C4-2B (cell line): ENCODE measurements around the gene MEIS2.

Source experiments
- H3K27ac ChIP-seq: fragments of 450-650 bp; 2 replicates; pipeline ENCODE4 v1.5.1; 2017
- CTCF ChIP-seq: fragments of 450-650 bp; conservative IDR thresholded peaks from 2 replicates; pipeline ENCODE4 v1.5.1; 2017; ENCODE audit warnings: mild to moderate bottlenecking
- ZFX ChIP-seq: fragments of 450-650 bp; IDR thresholded peaks from 2 replicates; pipeline ENCODE4 v1.6.1; 2017

The MEIS2 gene

GRCh38 chr15:37004373-37004869 is 95.9 kb downstream of the MEIS2 start:
- no peak overlapping the region for H3K27ac ChIP-seq

GRCh38 chr15:37002041-37002672 is 98.2 kb downstream of the MEIS2 start:
- H3K27ac ChIP-seq: no peak overlapping the region
- TF ChIP-seq ZFX: no peak
- no peak for TF ChIP-seq CTCF

More at GRCh38 chr15:37004373-37004869, 95.9 kb downstream of the MEIS2 start:
- TF ChIP-seq CTCF: no peak
- TF ChIP-seq ZFX: no peak

DNA sequence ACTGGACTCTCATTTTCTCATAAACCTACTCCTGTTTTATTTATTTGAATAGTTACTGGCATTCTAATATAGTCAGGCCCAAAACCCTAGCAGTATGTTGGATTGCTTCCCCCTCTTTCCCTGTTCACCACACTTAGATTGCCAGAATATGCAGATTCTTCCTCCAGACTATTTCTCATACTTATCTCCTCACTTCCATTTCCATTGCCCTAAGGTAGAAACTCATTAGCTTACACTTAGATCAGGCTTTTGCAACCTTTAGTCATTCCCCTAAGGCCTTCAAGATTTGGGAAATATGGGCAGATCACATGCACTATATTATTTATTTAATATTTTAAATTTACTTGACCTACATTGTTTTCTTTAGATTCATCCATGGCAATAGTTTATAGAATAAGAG is 98.9 kb downstream of the MEIS2 start:
- TF ChIP-seq CTCF: no peak
- TF ChIP-seq ZFX: no peak
- no peak overlapping the region for H3K27ac ChIP-seq

GRCh38 chr15:36999778-37000177 is 100.6 kb downstream of the MEIS2 start:
- no peak for TF ChIP-seq CTCF
- no peak for TF ChIP-seq ZFX
- H3K27ac ChIP-seq: no peak overlapping the region

DNA sequence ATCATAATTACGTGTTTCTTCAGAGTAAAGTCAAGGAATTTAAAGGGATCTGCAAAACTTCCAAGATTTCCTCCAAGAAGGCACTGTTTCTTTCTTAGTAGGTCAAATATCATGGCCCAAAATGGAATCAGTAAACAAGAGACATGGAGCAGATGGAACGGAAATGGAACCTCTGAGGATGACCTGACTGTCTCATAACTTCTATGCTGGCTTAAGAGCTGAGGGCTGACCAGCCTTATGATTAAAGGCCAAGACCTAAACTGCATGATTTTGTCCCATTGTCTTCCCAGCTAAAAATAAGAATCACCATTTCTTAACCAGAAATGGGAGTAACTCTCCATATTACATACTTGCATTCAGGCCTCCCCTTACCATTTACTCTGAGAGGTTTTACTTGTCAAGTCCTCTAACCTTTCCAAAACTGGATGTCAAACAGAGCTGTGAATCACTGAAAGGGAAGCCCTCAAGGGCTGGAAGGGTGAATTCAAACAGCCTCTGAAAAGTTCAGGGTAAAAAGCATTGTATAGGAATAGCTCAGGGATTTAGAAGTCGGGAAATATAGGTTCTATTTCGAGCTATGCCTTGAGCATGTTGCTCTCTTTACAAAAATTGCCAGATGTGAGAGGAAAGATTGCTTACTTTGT is 103.7 kb downstream of the MEIS2 start:
- no peak overlapping the region for H3K27ac ChIP-seq
- no peak for TF ChIP-seq CTCF

- TF ChIP-seq CTCF (no peak), ZFX (no peak)
- no peak overlapping the region for H3K27ac ChIP-seq
These were observed 104.2 kb downstream of the MEIS2 start for GRCh38 chr15:36996121-36996520.

- TF ChIP-seq ZFX (no peak), CTCF (no peak)
These were observed 105.6 kb downstream of the MEIS2 start for GRCh38 chr15:36994790-36995189.

More at GRCh38 chr15:36994790-36995189, 105.6 kb downstream of the MEIS2 start:
- H3K27ac ChIP-seq: no peak overlapping the region
